ENCODE measurements around the gene SH3GL1. TPM values are rescaled to one million over a fixed set of nuclear protein-coding genes. Genes with fewer than 3 reads are reported as not detected.
A peak's percentile ranks its signal among the peaks of the same experiment; 100 is the strongest.

SH3GL1 gene
- total RNA-seq, 1 donor from 2014 or later, result 16.2 TPM

- no peaks in the 10 kb centered on the region for H3K27me3 ChIP-seq (ENCODE audit: control insufficient read depth in 3 of 3, insufficient read depth in 3 of 3, low read length in 3 of 3)
- no peaks in the 10 kb centered on the region for H3K9me3 ChIP-seq (ENCODE audit: control insufficient read depth in 3 of 3, low read length in 3 of 3)
- H3K9ac ChIP-seq (ENCODE audit: low read depth in 1 of 3, low read length in 3 of 3), result peak overlapping the region in 1 of 3 donors; percentile 11
- no peak overlapping the region for H3K4me3 ChIP-seq (ENCODE audit: low read length in 3 of 3)
- peak overlapping the region; percentile 76 for H3K27ac ChIP-seq (ENCODE audit: low read depth, low read length)
- H3K36me3 ChIP-seq (ENCODE audit: control insufficient read depth in 3 of 3, insufficient read depth in 3 of 3, low read length in 3 of 3), result peaks cover 2 to 5% (median 4%) of the 10 kb centered on the region in 3 donors
- peaks cover 63 to 71% (median 68%) of the 10 kb centered on the region in 3 donors for H3K4me1 ChIP-seq (ENCODE audit: control insufficient read depth in 3 of 3, insufficient read depth in 3 of 3, low read length in 3 of 3)
These were observed 21.5 kb downstream of the SH3GL1 start for GRCh38 chr19:4378886-4379285.

- no peaks in the 10 kb centered on the region for H3K36me3 ChIP-seq (ENCODE audit: control insufficient read depth in 3 of 3, insufficient read depth in 3 of 3, low read length in 3 of 3)
- H3K4me3 ChIP-seq (ENCODE audit: low read length in 3 of 3), result peak overlapping the region in 2 of 3 donors; percentile 38 to 45
- peak overlapping the region; percentile 74 for H3K27ac ChIP-seq (ENCODE audit: low read depth, low read length)
- H3K9ac ChIP-seq (ENCODE audit: low read depth in 1 of 3, low read length in 3 of 3), result peak overlapping the region; percentile 7 to 70 (median 24)
- no peaks in the 10 kb centered on the region for H3K27me3 ChIP-seq (ENCODE audit: control insufficient read depth in 3 of 3, insufficient read depth in 3 of 3, low read length in 3 of 3)
- H3K9me3 ChIP-seq (ENCODE audit: control insufficient read depth in 3 of 3, low read length in 3 of 3), result no peaks in the 10 kb centered on the region
- H3K4me1 ChIP-seq (ENCODE audit: control insufficient read depth in 3 of 3, insufficient read depth in 3 of 3, low read length in 3 of 3), result peaks cover 80 to 88% (median 85%) of the 10 kb centered on the region in 3 donors
These were observed 23.2 kb downstream of the SH3GL1 start for GRCh38 chr19:4376991-4377781.

GRCh38 chr19:4376671-4376990, 23.7 kb downstream of the SH3GL1 start:
- no peaks in the 10 kb centered on the region for H3K36me3 ChIP-seq (ENCODE audit: control insufficient read depth in 3 of 3, insufficient read depth in 3 of 3, low read length in 3 of 3)
- no peaks in the 10 kb centered on the region for H3K27me3 ChIP-seq (ENCODE audit: control insufficient read depth in 3 of 3, insufficient read depth in 3 of 3, low read length in 3 of 3)
- H3K9me3 ChIP-seq (ENCODE audit: control insufficient read depth in 3 of 3, low read length in 3 of 3), result no peaks in the 10 kb centered on the region
- H3K4me1 ChIP-seq (ENCODE audit: control insufficient read depth in 3 of 3, insufficient read depth in 3 of 3, low read length in 3 of 3), result peaks cover 86 to 93% (median 90%) of the 10 kb centered on the region in 3 donors
- peak overlapping the region; percentile 74 for H3K27ac ChIP-seq (ENCODE audit: low read depth, low read length)
- H3K9ac ChIP-seq (ENCODE audit: low read depth in 1 of 3, low read length in 3 of 3), result peak overlapping the region in 2 of 3 donors; percentile 24 to 70
- H3K4me3 ChIP-seq (ENCODE audit: low read length in 3 of 3), result no peak overlapping the region

GRCh38 chr19:4376028-4376670, 24.2 kb downstream of the SH3GL1 start:
- Histone ChIP-seq H3K4me1 (ENCODE audit: control insufficient read depth in 3 of 3, insufficient read depth in 3 of 3, low read length in 3 of 3) (peaks cover 90 to 98% (median 95%) of the 10 kb centered on the region in 3 donors), H3K27me3 (ENCODE audit: control insufficient read depth in 3 of 3, insufficient read depth in 3 of 3, low read length in 3 of 3) (no peaks in the 10 kb centered on the region), H3K4me3 (ENCODE audit: low read length in 3 of 3) (no peak overlapping the region), H3K9me3 (ENCODE audit: control insufficient read depth in 3 of 3, low read length in 3 of 3) (no peaks in the 10 kb centered on the region), H3K9ac (ENCODE audit: low read depth in 1 of 3, low read length in 3 of 3) (no peak overlapping the region), H3K27ac (ENCODE audit: low read depth, low read length) (peak overlapping the region; percentile 74), H3K36me3 (ENCODE audit: control insufficient read depth in 3 of 3, insufficient read depth in 3 of 3, low read length in 3 of 3) (no peaks in the 10 kb centered on the region)

GRCh38 chr19:4375164-4376027, 25.0 kb downstream of the SH3GL1 start:
- Histone ChIP-seq H3K27me3 (ENCODE audit: control insufficient read depth in 3 of 3, insufficient read depth in 3 of 3, low read length in 3 of 3) (no peaks in the 10 kb centered on the region), H3K4me1 (ENCODE audit: control insufficient read depth in 3 of 3, insufficient read depth in 3 of 3, low read length in 3 of 3) (peaks cover 98 to 100% (median 98%) of the 10 kb centered on the region in 3 donors), H3K4me3 (ENCODE audit: low read length in 3 of 3) (peak overlapping the region in 1 of 3 donors; percentile 13), H3K27ac (ENCODE audit: low read depth, low read length) (peak overlapping the region; percentile 89), H3K9ac (ENCODE audit: low read depth in 1 of 3, low read length in 3 of 3) (peak overlapping the region in 2 of 3 donors; percentile 12 to 68), H3K9me3 (ENCODE audit: control insufficient read depth in 3 of 3, low read length in 3 of 3) (no peaks in the 10 kb centered on the region), H3K36me3 (ENCODE audit: control insufficient read depth in 3 of 3, insufficient read depth in 3 of 3, low read length in 3 of 3) (no peaks in the 10 kb centered on the region)

GRCh38 chr19:4374498-4375163, 25.7 kb downstream of the SH3GL1 start:
- H3K9ac ChIP-seq (ENCODE audit: low read depth in 1 of 3, low read length in 3 of 3), result peak overlapping the region; percentile 68 to 70 (median 69)

GRCh38 chr19:4373601-4374497, 26.5 kb downstream of the SH3GL1 start:
- Histone ChIP-seq H3K9me3 (ENCODE audit: control insufficient read depth in 3 of 3, low read length in 3 of 3) (no peaks in the 10 kb centered on the region), H3K4me3 (ENCODE audit: low read length in 3 of 3) (peak overlapping the region in 2 of 3 donors; percentile 35 to 49), H3K27me3 (ENCODE audit: control insufficient read depth in 3 of 3, insufficient read depth in 3 of 3, low read length in 3 of 3) (no peaks in the 10 kb centered on the region), H3K9ac (ENCODE audit: low read depth in 1 of 3, low read length in 3 of 3) (peak overlapping the region; percentile 68 to 70 (median 69)), H3K4me1 (ENCODE audit: control insufficient read depth in 3 of 3, insufficient read depth in 3 of 3, low read length in 3 of 3) (peaks cover 98 to 100% (median 98%) of the 10 kb centered on the region in 3 donors), H3K36me3 (ENCODE audit: control insufficient read depth in 3 of 3, insufficient read depth in 3 of 3, low read length in 3 of 3) (no peaks in the 10 kb centered on the region), H3K27ac (ENCODE audit: low read depth, low read length) (peak overlapping the region; percentile 89)

More at GRCh38 chr19:4374498-4375163, 25.7 kb downstream of the SH3GL1 start:
- no peaks in the 10 kb centered on the region for H3K27me3 ChIP-seq (ENCODE audit: control insufficient read depth in 3 of 3, insufficient read depth in 3 of 3, low read length in 3 of 3)
- peaks cover 98 to 100% (median 98%) of the 10 kb centered on the region in 3 donors for H3K4me1 ChIP-seq (ENCODE audit: control insufficient read depth in 3 of 3, insufficient read depth in 3 of 3, low read length in 3 of 3)
- H3K9me3 ChIP-seq (ENCODE audit: control insufficient read depth in 3 of 3, low read length in 3 of 3), result no peaks in the 10 kb centered on the region
- peak overlapping the region in 2 of 3 donors; percentile 27 to 35 for H3K4me3 ChIP-seq (ENCODE audit: low read length in 3 of 3)
- no peaks in the 10 kb centered on the region for H3K36me3 ChIP-seq (ENCODE audit: control insufficient read depth in 3 of 3, insufficient read depth in 3 of 3, low read length in 3 of 3)
- peak overlapping the region; percentile 89 for H3K27ac ChIP-seq (ENCODE audit: low read depth, low read length)

- Histone ChIP-seq H3K27me3 (ENCODE audit: control insufficient read depth in 3 of 3, insufficient read depth in 3 of 3, low read length in 3 of 3) (no peaks in the 10 kb centered on the region), H3K4me1 (ENCODE audit: control insufficient read depth in 3 of 3, insufficient read depth in 3 of 3, low read length in 3 of 3) (peaks cover 98 to 99% (median 99%) of the 10 kb centered on the region in 3 donors), H3K9me3 (ENCODE audit: control insufficient read depth in 3 of 3, low read length in 3 of 3) (no peaks in the 10 kb centered on the region), H3K27ac (ENCODE audit: low read depth, low read length) (peak overlapping the region; percentile 89), H3K9ac (ENCODE audit: low read depth in 1 of 3, low read length in 3 of 3) (peak overlapping the region; percentile 43 to 69 (median 68)), H3K36me3 (ENCODE audit: control insufficient read depth in 3 of 3, insufficient read depth in 3 of 3, low read length in 3 of 3) (no peaks in the 10 kb centered on the region), H3K4me3 (ENCODE audit: low read length in 3 of 3) (peak overlapping the region in 2 of 3 donors; percentile 5 to 22)
These were observed 27.4 kb downstream of the SH3GL1 start for GRCh38 chr19:4373013-4373367.
